Stimulated activated CD4-positive, alpha-beta T cell treated with anti-CD3 and anti-CD28 coated beads, Interleukin-2, amount 100 ng/mL, for 24 hours (primary cell): ENCODE measurements around the gene PLA2G4B.

ENCODE experiments used
- DNase-seq, 2 donors: peaks; one replicate each; pipeline ENCODE4 v3.0.0-alpha.2; 2020

The PLA2G4B gene

GRCh38 chr15:41872166-41872747 is 33.6 kb downstream of the PLA2G4B start:
- no peak for DNase-seq

- DNase-seq, result no peak
Measured at GRCh38 chr15:41873711-41874110, 35.1 kb downstream of the PLA2G4B start.

- DNase-seq, result no peak
Measured at GRCh38 chr15:41874736-41875135, 36.1 kb downstream of the PLA2G4B start.

GRCh38 chr15:41876007-41876406 is 37.4 kb downstream of the PLA2G4B start:
- no peak for DNase-seq

- no peak for DNase-seq
Measured at GRCh38 chr15:41876689-41877088, 38.0 kb downstream of the PLA2G4B start.

GRCh38 chr15:41877631-41878354 is 39.1 kb downstream of the PLA2G4B start:
- DNase-seq, result no peak

- no peak for DNase-seq
Measured at GRCh38 chr15:41878355-41878699, 39.7 kb downstream of the PLA2G4B start.

GRCh38 chr15:41879321-41879845 is 40.7 kb downstream of the PLA2G4B start:
- DNase-seq, result no peak

GRCh38 chr15:41880156-41880877 is 41.7 kb downstream of the PLA2G4B start:
- DNase-seq, result no peak

GRCh38 chr15:41881086-41881485 is 42.4 kb downstream of the PLA2G4B start:
- DNase-seq, result no peak

- DNase-seq, result no peak
Measured at GRCh38 chr15:41881550-41881919, 42.9 kb downstream of the PLA2G4B start.

GRCh38 chr15:41881920-41882688 is 43.5 kb downstream of the PLA2G4B start:
- DNase-seq, result peak in 1 of 2 donors; percentile 20

- DNase-seq, result no peak
Measured at GRCh38 chr15:41882689-41883483, 44.2 kb downstream of the PLA2G4B start.

- DNase-seq, result no peak
Measured at GRCh38 chr15:41883484-41883825, 44.8 kb downstream of the PLA2G4B start.

GRCh38 chr15:41884458-41884857 is 45.8 kb downstream of the PLA2G4B start:
- no peak for DNase-seq

GRCh38 chr15:41885321-41885720 is 46.7 kb downstream of the PLA2G4B start:
- no peak for DNase-seq

GRCh38 chr15:41885841-41886240 is 47.2 kb downstream of the PLA2G4B start:
- no peak for DNase-seq

- no peak for DNase-seq
Measured at GRCh38 chr15:41886741-41887140, 48.1 kb downstream of the PLA2G4B start.

- DNase-seq, result no peak
Measured at GRCh38 chr15:41887161-41887560, 48.5 kb downstream of the PLA2G4B start.

- no peak for DNase-seq
Measured at GRCh38 chr15:41887893-41888292, 49.2 kb downstream of the PLA2G4B start.

- no peak for DNase-seq
Measured at GRCh38 chr15:41888662-41889253, 50.1 kb downstream of the PLA2G4B start.

- no peak for DNase-seq
Measured at GRCh38 chr15:41890050-41890690, 51.5 kb downstream of the PLA2G4B start.
